Stimulated activated CD4-positive, alpha-beta T cell treated with anti-CD3 and anti-CD28 coated beads, TNF-alpha, amount 100 ng/mL, for 24 hours (primary cell): Measurements from ENCODE around the gene ARGLU1.

ENCODE experiments used
- DNase-seq, 3 experiments: peaks; one replicate each; pipeline ENCODE4 v3.0.0-alpha.2; 2020; ENCODE audit warnings: low read depth in 3 of 3

Gene ARGLU1

DNA sequence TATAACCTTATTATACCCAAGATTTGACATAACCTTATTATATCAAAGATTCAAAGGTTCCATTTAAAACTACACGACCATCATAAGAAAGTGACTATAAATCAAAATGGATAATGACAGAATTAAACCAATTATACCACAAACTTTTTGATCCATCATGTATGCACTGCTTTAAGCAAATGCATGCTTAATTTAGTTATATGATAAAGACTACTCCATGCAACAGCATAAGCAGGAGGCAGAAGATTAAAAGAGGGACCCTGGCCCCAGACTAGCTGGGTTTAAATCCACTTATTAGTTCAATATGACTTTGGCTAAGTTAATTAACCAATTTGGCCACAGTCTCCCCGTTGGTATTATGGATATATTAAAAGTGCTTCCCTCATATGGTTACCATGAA lies 43.8 kb downstream of the ARGLU1 start:
- DNase-seq: no peak

DNA sequence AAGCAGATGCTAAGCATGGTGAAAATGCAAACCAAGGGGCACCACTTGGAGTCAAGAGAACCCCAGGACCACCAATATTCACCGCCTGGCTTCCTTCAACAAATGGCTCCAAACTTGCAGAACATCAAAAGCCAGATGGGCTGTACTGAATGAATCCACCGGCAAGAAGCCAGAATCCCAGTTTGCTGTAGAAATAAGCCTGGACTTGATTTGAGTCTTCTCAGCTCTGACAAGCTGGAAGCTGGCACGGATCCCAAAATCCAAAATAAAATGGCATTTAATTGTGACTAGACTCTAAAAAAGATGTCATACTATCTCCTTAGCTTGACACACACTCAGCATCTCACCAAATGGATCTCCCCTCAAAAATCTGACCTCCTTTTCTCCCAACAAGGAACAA lies 44.4 kb downstream of the ARGLU1 start:
- DNase-seq: no peak

DNA sequence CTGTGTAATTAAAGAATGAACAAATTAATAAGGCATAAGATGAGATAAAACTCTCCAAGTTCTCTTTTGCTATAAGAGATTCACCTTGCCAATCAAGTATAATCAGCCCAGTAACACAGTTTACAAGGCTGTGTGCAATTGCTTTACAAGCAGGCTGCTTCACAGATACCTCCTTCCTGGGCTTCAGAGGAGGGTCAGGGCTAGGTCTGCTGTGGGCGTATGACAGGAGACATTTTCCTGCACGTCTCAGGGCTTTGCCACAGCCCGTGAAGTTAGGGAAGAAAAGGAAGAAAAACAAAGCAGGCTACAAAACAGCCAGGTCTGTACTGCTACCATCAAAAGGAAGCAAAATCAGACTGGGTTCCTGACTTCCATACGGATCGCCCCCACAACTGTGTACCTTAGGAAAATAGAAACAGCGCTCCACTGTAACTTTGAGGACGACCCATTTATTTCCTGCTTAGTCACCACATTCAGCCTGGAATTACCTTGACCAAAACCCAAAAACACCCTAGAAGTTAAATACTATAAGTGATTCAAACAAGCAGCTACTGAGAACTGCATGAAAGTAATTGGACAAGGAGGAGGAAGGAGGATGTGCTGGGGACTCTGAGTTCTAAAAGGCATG lies 44.9 kb downstream of the ARGLU1 start:
- DNase-seq: no peak

DNA sequence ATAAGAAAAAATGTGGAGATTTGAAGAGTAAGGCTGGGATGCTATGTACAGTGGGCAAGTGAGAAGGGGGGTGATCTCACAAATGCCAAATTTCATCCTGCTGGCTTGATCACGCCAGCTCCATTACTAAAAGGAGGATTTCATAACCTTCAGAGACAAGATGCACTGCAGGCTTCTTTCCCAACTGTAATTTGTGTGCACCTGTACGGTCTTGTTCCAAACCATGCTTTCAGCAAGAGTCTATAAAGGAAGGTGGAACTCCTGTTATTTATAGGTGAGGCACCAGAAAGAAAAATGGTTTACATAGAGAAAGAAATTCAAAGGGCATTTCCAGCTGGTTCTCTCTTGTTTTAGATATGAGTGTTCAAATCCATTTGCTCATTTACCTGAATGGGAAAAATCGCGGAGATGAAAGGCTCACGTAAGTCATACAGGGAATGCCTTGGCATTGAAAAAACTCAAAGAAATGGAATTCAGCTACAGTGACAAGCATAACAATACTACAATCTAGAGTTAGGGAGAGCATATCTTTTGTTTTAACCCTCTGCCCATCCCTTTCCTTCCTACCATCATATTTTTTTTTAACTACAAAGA lies 45.7 kb downstream of the ARGLU1 start:
- DNase-seq: no peak

DNA sequence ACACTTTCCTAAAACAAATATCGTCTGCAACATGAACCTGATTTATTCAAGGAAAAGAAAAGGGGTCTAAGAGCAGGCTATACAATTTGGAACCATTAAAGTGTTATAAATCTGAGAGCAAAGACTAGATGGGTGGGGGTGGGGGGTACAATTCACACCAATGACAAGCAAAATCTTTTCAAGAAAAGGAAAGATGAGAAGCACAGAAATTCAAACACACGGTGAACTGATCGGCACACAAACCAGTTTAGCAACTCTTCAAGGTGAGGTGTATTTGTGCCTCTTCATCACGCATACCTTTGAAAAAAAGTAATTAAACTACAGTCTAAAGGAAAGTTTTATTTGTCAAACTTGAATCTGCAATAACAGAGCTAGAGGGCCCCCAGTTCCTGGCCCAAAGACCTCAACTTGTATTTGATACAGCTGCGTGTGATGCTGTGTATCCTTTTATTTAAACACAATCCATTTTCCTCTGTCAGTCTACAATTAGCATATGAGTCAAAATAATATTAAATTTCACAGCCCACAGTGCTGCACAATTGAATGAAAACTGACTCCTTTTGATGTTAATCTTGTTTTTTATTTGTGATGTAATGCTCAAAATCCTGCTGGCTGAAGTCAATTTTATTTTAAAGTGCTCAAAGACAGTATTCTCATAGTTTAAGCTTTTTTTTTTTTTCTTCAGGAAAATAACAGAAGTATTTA lies 46.7 kb downstream of the ARGLU1 start:
- no peak for DNase-seq

DNA sequence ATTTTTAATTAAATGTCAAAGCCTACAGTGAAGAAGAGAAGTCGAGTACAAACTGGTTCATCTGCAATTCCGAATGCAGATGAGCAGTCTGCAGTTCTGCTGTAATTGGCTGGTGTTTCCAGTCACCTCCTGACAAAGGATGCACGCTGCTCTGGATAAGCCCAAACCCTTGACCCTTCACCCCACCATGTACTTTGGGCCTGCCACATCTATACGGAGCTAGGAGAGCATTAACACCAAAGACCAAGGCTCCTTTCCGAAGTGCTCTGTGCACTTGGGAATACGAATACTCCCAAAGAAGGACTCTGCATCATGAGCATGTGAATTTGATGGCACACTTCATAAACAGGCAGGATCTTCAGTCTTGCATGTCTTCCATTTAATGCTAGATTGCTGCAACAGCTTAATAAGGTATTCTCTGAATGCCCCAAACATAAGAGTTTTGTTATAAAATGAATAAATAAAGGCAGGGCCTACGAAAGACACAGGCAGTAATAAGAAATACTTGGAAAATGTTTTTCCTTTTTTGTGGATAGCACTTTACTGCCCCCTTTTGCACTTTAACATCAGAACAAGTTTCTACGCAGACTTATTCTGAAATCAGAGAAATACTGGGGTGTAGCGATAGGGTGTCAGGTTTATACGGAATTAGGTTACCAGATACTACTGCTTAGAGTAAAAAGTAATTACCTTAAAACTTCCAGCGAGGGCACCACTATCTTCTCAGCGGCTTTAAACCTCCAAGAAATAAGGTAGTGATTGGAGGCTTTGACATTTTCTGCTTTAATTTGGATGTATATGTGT lies 47.5 kb downstream of the ARGLU1 start:
- no peak for DNase-seq

DNA sequence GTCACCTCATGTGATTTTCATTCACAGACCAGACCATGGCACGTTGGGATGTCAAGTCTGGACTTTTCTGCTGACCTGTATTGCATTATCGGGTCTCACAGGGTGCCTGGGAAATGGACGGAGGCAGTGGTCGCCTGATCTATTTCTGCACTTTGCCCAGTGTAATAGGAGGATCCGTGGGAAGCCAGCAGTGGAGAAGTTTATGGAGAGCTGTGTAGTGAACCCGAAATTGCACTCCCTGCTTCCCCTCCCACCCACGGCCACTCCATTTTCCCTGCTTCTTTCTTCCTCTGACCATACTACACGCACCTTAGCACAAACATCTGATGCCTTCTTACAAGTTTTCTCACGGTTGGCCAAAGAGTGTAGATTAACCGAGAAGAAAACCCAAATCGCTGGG lies 49.4 kb downstream of the ARGLU1 start:
- no peak for DNase-seq

DNA sequence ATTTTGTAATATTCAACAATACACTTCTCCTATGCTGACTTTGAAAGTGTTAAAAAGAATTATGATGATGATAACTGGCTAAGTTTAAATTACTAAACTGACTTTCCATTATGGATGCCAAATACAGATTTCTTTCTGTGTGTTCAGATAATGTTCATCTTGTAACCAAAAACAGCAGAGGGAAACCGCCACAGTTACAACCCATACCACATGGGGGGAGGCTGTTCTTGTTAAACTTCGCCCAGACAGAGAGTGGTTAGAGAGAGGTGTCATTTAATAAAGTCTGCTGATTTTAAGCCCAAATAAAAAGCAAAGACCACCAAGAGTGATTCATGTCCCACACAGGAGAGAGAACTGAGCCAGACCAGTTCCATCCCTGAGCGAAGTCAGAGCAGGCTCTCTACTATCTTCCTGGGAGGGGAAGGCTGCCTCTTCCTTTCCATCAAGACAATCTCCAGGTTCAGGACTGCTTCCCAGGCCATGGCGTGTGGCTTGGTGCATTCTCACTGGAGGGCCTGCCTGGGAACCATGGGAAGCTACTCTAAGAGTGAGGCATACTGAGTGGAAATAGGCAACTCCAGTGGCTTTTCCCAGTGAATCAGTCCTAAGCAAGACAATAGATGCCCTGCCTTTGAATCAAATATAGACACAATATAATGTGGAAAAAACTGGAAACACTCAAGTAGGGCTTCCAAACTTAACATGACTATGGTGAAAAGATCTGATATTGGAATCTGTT lies 50.7 kb downstream of the ARGLU1 start:
- DNase-seq: no peak

DNA sequence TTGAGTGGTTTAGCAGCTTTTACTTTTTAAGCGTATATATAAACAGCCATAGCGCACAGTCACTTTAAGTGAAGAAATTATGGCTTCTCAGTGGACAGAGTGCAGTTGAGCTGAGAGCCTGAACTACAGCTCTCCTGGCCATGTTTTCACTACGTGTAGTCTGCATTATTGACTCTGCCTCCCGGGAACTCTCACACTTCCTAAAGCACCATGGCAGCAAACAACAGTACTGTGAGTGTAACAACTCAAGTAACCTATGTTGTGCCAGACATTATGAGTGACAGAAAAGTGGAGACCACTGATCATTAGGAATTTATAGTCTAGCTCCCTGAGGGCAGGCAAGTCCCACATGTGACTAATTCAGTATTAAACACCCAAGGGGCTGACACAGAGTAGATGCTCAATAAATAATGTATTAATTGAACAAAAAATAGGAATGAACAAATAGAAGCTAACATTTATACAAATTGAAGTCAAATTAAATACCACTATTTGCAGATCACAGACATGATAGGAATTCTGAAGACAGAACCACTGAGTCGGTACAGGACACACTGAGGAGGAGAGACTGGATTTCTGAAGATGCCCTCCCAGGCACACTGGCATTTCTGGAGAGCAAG lies 52.2 kb downstream of the ARGLU1 start:
- DNase-seq: no peak

DNA sequence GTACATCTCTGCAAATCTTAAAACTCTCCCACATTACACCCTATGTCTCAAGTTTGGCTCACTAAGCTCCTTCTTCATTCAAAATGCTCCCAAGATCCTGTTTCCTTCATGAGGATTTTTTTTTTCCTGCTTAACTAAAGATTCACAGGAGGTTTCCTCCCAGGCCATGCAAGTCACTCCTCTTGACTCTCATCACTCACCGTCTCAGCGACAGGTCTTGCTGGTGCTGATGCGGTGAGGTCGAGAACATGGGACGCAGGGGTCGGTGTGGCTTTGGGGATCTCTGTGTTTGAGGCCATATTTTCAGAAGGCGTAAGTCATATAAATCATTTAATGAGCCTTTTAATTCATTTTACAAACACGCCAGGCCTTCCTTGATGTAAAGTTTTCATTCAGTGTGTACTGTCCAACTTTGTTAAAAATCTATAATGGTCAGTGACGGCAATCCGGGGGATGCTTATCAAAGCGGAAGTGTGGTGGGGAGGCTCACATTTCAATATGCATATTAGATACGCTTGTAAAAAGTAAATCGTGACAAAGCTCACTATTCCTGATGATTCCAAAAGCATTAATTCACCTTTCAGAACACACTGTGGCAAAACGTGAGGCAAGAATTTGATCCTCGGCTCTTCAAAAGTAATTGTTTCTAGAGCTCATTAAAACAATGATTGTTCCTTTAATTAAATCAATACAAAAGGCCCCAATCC lies 52.9 kb downstream of the ARGLU1 start:
- DNase-seq: no peak

DNA sequence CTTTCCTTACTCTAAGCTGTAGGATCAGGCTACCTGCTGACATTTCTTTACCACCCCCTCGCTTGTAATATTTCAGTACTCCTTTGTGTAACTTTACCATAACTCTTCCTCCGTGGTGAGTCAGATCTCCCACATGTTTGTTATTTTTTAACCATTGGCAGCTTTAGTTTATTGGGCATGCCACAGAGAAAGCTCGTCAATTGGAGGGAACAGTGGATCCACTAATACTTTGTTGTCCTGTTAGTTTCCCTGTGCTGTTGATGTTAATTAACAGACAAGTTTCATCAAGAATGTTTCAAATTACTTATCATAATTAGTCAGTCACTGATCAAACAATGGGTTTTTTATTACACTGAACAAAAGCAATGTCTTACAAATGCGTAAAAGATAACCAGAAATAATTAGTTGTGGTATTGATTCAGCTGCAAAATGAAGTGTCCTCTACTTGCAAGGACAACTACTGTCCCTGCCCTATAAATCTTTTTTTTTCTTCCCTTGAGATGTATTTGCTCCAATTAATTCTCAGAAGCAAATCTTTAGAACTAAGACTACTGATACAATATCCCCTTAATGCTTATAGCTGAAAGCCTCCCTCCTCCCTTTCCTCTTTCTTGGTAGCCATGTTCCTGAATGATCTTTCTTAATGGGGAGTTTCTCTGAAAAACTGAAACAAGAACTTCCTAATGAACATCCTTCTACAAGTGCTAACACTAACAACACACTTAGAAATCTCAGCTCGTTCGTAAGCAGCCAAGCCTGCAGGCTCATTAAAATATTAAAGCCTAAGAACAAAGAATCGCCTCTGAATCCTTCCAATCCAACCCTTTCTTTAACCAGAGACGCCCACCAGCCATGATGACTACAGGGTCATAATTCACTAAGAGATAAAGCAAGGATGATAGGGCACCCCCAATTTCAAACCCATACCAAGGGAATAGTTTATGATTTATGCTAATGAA lies 54.6 kb downstream of the ARGLU1 start:
- DNase-seq: no peak

DNA sequence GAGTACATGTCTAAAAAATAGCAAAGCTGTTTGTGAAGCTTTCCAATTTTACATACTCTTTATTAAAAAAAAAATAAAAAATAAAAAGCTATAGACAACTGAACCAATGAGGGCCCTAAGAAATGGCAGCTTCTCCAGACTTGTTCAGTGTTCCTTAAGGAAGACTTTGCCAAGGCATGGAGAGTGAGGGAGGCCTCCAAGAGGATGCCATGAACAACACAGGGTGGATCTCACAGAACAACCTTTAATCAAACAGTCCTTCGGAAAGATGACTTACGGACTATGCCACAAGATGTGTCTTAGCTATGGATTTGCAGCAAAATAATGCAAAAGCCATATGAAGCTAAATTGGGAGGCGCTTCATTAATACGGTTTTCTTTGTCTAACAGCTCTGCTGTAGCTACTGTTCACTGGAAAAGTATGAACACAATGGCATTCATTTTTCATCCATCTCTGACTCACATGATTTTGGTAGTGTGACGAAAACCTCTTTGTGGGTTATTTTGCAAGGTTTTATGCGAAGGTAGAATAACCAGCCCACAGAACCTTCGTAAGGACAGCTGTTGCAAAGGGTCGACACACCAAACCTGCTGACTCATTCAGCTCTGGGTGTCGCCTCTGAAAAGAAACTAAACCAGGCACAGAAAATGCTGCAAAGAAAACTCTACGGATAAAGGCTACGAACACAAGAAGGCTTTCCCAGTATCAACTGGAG lies 60.2 kb downstream of the ARGLU1 start:
- no peak for DNase-seq

DNA sequence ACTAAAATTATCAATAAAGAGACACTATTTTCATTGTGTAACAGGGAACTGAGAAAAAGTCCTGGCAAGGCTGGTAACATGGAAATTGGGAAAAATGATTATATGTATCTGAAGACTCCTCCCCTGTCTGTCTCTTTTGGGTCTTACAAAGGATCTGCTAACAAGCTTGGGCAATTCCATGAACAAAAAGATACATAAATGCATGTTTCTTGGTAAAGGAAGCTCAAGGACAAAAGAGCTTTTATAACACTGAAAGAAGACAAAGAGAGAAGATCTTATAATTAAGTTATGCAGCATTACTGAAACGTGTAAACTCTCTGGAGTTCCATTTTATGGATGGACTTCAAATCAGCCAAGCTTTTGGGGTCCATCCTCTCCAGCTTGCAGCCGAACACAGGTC lies 61.7 kb downstream of the ARGLU1 start:
- DNase-seq: no peak

DNA sequence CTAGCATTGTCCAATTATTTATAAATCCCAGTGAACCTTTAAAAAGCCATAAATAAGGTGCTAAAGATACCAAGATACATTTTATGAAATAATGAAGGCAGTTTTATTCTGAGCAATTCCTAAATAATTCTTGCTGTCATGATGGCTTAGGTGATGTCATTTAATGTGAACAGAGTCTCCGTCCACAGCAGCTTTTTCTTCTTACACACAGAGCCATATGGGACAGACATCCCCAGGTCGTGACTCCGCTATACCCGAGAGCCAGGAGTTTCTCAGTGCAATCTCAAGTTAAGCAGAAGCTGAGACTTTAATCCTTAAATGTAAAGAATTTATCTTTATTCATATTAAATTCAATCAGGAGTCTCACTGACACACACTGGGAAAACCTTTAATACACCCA lies 62.2 kb downstream of the ARGLU1 start:
- DNase-seq: no peak

DNA sequence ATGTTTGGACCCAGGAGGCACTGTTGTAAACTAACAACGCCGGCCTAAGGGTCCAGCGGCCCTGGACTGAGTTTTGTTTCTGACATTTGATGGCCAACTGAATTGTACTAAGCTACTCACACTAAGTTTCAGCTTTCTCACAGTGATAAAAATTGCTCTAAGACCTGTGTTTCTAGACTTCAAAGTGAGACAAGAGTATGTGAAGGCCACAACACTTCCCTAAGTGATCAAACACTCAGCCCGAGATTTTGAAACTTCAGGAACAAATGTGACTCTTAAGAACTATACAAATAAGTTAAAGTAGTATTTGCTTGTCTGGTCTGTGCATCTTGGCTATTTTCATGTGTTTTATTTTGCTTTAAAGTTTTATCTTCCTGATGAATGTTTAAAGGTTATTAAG lies 62.6 kb downstream of the ARGLU1 start:
- DNase-seq: no peak

DNA sequence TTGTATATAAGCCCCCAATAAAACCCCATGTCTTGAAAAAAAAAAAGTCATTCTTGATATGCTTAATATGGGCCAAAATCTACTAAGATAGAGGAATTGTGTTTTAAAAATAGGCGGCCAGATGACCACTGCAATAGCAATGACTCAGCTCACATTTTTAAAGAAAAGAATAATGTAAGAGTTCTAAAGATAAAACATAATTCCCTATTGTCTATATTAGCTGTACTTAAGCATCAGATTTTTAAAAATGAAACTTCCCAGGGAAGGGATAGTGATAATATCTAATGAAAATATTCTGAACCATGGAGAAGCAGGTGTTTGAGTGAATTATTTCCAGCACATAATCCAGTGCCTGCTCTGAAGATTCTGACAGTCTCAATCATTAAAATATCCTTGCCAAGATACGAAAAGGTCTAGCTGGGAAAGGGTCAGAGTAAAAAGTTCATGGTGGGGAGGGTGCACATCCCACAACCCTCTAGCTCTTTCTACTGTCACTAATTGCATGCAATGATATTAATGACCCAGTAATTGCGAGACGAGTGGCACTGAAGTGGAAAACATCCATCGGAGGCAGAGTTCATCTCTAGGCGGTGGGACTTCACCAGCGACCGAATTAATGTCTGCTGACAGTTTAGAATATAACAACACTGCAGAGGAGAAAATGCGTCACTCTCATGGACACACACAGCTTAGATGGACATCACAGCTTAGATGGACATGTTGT lies 64.0 kb downstream of the ARGLU1 start:
- DNase-seq: no peak

DNA sequence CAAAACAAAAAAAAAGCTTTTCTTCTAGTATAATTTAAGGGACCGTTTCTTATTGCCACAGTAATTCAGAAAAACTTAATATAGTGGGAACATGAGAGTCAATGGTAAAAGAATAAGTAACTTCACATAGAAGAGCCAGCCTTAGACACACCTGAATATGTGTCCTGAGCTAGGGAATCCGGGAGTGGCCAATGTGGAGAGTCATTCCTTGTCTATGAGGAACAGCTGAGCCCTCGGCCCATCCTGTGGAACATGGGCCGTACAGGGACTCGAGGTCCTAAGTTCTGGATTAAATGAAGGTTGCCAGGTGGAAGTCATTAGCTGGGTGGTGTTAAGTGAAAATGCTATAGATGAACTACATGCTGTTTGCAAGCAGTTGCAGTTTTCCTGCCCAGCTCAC lies 64.7 kb downstream of the ARGLU1 start:
- no peak for DNase-seq

DNA sequence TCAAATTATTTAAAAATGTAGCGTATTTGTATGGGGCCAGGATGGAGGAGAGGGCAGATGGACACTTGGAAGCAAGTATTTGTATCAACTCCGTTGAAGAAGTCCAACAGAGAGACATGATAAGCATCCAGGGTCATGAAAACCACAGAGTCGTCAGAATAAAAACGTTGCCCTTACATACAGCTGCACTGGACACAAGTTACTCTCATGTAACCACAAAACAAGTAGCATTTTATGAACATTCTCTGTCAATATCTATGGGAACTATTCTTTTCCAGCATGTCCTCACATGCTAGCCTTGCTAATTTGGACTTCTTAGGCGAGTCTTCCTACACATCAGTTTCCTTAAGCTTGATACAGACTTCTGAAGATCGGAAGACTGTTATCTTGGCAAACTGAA lies 67.5 kb downstream of the ARGLU1 start:
- DNase-seq: no peak
